GM12878 (cell line): ENCODE measurements around the gene CYP3A4.
"Not testable (repeated sequence)": the region's sequence is repeated elsewhere in the genome, so short reads cannot be mapped to it uniquely, and the experiment has no call there.

ENCODE experiments used
- DPF2 ChIP-seq: fragments of 450-650 bp; IDR thresholded peaks from 2 replicates; pipeline ENCODE4 v1.6.1; 2017; ENCODE audit warnings: mild to moderate bottlenecking
- MYC ChIP-seq: IDR thresholded peaks from 2 replicates; pipeline ENCODE4 v1.6.1; 2011; ENCODE audit warnings: mild to moderate bottlenecking, low read length, moderate library complexity, inconsistent platforms; ENCODE audit not compliant: insufficient read depth, insufficient replicate concordance, insufficient read length, severe bottlenecking
- TCF7 ChIP-seq: IDR thresholded peaks from 2 replicates; pipeline ENCODE4 v1.6.1; 2014; ENCODE audit warnings: antibody characterized with exemption, borderline replicate concordance
- ZZZ3 ChIP-seq: IDR thresholded peaks from 2 replicates; pipeline ENCODE4 v1.6.1; 2011; ENCODE audit warnings: low read depth; ENCODE audit not compliant: control insufficient read depth, insufficient read length
- TF ChIP-seq, protein P1 (sequence below), 3 experiments: IDR thresholded peaks in 2 of 3; conservative IDR thresholded peaks in 1 of 3; 2 replicates each; pipeline ENCODE4 v1.5.1; 2011; ENCODE audit warnings: low read depth in 3 of 3, low read length in 3 of 3, mild to moderate bottlenecking in 3 of 3, control low read depth in 2 of 3, moderate library complexity in 2 of 3, inconsistent platforms in 1 of 3, mixed read lengths in 1 of 3; ENCODE audit not compliant: control insufficient read depth in 2 of 3, insufficient read depth in 1 of 3; ENCODE audit errors: extremely low read depth in 1 of 3

DNA sequence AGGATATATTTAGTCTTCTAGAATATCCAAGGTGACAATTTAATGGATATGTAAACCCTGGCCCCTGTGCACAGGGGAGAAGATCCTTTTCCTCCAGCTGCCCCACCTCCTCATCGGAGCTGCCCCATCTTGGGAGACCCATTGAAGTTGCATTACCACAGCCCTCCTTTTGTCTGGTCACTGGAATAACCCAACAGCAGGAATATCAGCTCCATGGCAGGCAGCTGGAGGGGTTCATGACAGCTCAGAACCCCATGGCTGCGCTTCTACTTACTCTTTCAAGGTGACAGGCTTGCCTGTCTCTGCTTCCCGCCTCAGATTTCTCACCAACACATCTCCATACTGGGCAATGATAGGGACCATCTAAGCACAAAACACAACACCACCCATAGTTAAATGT, 14.5 kb downstream of the CYP3A4 start:
- TF ChIP-seq MYC, DPF2, TCF7, ZZZ3: not testable (repeated sequence)
- TF ChIP-seq, protein P1, sequence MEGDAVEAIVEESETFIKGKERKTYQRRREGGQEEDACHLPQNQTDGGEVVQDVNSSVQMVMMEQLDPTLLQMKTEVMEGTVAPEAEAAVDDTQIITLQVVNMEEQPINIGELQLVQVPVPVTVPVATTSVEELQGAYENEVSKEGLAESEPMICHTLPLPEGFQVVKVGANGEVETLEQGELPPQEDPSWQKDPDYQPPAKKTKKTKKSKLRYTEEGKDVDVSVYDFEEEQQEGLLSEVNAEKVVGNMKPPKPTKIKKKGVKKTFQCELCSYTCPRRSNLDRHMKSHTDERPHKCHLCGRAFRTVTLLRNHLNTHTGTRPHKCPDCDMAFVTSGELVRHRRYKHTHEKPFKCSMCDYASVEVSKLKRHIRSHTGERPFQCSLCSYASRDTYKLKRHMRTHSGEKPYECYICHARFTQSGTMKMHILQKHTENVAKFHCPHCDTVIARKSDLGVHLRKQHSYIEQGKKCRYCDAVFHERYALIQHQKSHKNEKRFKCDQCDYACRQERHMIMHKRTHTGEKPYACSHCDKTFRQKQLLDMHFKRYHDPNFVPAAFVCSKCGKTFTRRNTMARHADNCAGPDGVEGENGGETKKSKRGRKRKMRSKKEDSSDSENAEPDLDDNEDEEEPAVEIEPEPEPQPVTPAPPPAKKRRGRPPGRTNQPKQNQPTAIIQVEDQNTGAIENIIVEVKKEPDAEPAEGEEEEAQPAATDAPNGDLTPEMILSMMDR (IDR thresholded peaks at IDR 0.05 in 2 of 3, conservative IDR thresholded peaks at IDR 0.05 in 1 of 3; ENCODE audit: control insufficient read depth in 2 of 3, extremely low read depth in 1 of 3, insufficient read depth in 1 of 3, low read depth in 3 of 3, low read length in 3 of 3), result not testable (repeated sequence)
